Measurements from ENCODE around the gene ZSWIM5.

DNA sequence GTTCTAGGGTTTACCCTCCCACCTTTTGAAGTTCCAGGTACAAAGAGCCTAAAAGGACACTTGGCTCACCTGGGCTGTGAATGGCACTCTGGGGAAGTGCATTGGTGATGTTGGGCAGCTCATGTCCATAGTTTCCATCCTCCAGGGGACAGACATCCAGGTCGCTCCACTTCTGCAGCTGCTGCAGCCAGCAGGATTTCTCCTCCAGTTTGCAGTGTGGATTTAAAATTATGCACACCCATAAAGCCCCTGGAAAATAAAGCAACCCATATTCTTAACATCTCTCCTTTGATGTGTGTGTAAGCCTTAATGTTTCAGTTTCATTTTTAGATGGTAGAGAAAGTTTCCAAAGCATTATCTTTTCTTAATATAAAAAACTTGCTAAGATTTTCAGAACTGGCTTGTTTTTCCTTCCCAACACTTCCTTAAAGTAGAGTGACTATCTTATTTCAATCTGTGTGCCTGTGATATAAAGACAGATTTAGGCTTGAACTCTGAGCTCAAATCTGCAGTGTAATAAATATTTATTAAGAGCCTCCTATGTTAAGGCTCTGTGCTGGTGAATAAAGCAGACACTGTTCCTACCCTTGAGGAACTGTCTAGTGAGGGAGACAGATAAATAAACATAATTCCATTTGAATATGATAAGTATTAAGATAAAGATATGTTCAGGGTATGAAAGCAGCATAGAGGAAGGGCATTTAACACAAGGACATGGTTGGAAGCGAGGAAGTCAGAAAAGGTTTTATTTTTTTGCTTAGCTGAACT, 155.2 kb downstream of the ZSWIM5 start:
- no peak for TF ChIP-seq POLR2A (IDR thresholded peaks at IDR 0.05)
- TF ChIP-seq, protein P1, sequence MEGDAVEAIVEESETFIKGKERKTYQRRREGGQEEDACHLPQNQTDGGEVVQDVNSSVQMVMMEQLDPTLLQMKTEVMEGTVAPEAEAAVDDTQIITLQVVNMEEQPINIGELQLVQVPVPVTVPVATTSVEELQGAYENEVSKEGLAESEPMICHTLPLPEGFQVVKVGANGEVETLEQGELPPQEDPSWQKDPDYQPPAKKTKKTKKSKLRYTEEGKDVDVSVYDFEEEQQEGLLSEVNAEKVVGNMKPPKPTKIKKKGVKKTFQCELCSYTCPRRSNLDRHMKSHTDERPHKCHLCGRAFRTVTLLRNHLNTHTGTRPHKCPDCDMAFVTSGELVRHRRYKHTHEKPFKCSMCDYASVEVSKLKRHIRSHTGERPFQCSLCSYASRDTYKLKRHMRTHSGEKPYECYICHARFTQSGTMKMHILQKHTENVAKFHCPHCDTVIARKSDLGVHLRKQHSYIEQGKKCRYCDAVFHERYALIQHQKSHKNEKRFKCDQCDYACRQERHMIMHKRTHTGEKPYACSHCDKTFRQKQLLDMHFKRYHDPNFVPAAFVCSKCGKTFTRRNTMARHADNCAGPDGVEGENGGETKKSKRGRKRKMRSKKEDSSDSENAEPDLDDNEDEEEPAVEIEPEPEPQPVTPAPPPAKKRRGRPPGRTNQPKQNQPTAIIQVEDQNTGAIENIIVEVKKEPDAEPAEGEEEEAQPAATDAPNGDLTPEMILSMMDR (IDR thresholded peaks at IDR 0.05 in 4 of 5, conservative IDR thresholded peaks at IDR 0.05 in 1 of 5), result no peak

All from gastrocnemius medialis (tissue), 4 donors.